ENCODE data around the gene RFC4.

RFC4 gene

GRCh38 chr3:186742618-186743380, 63.5 kb downstream of the RFC4 start:
- no peak for DNase-seq

Data from activated CD4-positive, CD25-positive, alpha-beta regulatory T cell (primary cell).